RWPE1 (cell line): ENCODE data around the gene MED13L.
"Not testable (repeated sequence)": the region's sequence is repeated elsewhere in the genome, so short reads cannot be mapped to it uniquely, and the experiment has no call there.

ENCODE experiments used
- CTCF ChIA-PET: fragments of 350-600 bp; sonication (Branson Sonifier 250); formaldehyde crosslinking; extraction: SDS; loops from one replicate; lab custom pipeline; 2021; lab: Yijun Ruan, JAX
- POLR2A ChIA-PET: fragments of 400-600 bp; formaldehyde crosslinking; extraction: SDS; loops from one replicate; lab custom pipeline; 2020; ENCODE audit warnings: antibody characterized with exemption; ENCODE audit not compliant: low non-redundant PET; lab: Yijun Ruan, JAX
- DNase-seq: peaks from one replicate; pipeline ENCODE4 v3.0.0; 2012; ENCODE audit warnings: low spot score
- H3K27ac ChIP-seq: fragments of 450-650 bp; 2 replicates; pipeline ENCODE4 v1.5.1; 2017
- CTCF ChIP-seq: fragments of 450-650 bp; conservative IDR thresholded peaks from 2 replicates; pipeline ENCODE4 v1.5.1; 2017; ENCODE audit warnings: low read depth, mild to moderate bottlenecking

Gene MED13L

GRCh38 chr12:115979351-115979750 is 298.1 kb downstream of the MED13L start:
- no peak overlapping the region for H3K27ac ChIP-seq
- TF ChIP-seq CTCF: no peak
- ChIA-PET POLR2A (no interaction called here), CTCF (interaction anchor here (0.6 to 0.8 kb wide), 2 partner anchors 19 to 288 kb away, joined by 3 read pairs; no protein-coding TSS in a partner anchor)
- no peak for DNase-seq

- CTCF ChIA-PET: interaction anchor here (0.7 kb wide), 1 partner anchor 1687 kb away, joined by 3 read pairs; no protein-coding TSS in a partner anchor
- POLR2A ChIA-PET, DNase-seq, H3K27ac ChIP-seq: not testable (repeated sequence)
These were observed 300.7 kb downstream of the MED13L start for GRCh38 chr12:115976829-115977228.

GRCh38 chr12:115975411-115975810 is 302.1 kb downstream of the MED13L start:
- DNase-seq: no peak
- ChIA-PET CTCF (interaction anchor here (0.6 to 0.7 kb wide), 2 partner anchors 22 to 246 kb away, joined by 3 to 4 read pairs; no protein-coding TSS in a partner anchor), POLR2A (no interaction called here)
- TF ChIP-seq CTCF: no peak
- no peak overlapping the region for H3K27ac ChIP-seq

- no peak for TF ChIP-seq CTCF
- DNase-seq: no peak
- ChIA-PET POLR2A (no interaction called here), CTCF (interaction anchor here (0.6 to 0.7 kb wide), 3 partner anchors 11 to 107 kb away, joined by 3 read pairs; no protein-coding TSS in a partner anchor)
- no peak overlapping the region for H3K27ac ChIP-seq
These were observed 303.3 kb downstream of the MED13L start for GRCh38 chr12:115973968-115974724.

- CTCF ChIA-PET: interaction anchor here (1.0 kb wide), 1 partner anchor 263 kb away, joined by 3 read pairs; no protein-coding TSS in a partner anchor
- no peak overlapping the region for H3K27ac ChIP-seq
- POLR2A ChIA-PET: no interaction called here
- no peak for DNase-seq
- no peak for TF ChIP-seq CTCF
These were observed 304.4 kb downstream of the MED13L start for GRCh38 chr12:115973066-115973465.

- DNase-seq: no peak
- ChIA-PET CTCF (no interaction called here), POLR2A (no interaction called here)
- no peak overlapping the region for H3K27ac ChIP-seq
- no peak for TF ChIP-seq CTCF
These were observed 305.3 kb downstream of the MED13L start for GRCh38 chr12:115972241-115972640.

GRCh38 chr12:115968211-115968610 is 309.3 kb downstream of the MED13L start:
- ChIA-PET POLR2A (no interaction called here), CTCF (interaction anchor here (0.6 kb wide), 1 partner anchor 30 kb away, joined by 6 read pairs; no protein-coding TSS in a partner anchor)
- no peak for TF ChIP-seq CTCF
- DNase-seq: no peak
- H3K27ac ChIP-seq: no peak overlapping the region
